GM20431 (cell line): ENCODE measurements around the gene GPD1L.
"Not testable (repeated sequence)": the region's sequence is repeated elsewhere in the genome, so short reads cannot be mapped to it uniquely, and the experiment has no call there.

Experiments used
- in situ Hi-C: fragments of 300-500 bp; cut with MseI, MboI; formaldehyde crosslinking; loops from one replicate; pipeline ENCODE4 v1.15.0; 2020; ENCODE audit warnings: low sequenced_read_pairs; ENCODE audit not compliant: unreplicated experiment

The GPD1L gene

DNA sequence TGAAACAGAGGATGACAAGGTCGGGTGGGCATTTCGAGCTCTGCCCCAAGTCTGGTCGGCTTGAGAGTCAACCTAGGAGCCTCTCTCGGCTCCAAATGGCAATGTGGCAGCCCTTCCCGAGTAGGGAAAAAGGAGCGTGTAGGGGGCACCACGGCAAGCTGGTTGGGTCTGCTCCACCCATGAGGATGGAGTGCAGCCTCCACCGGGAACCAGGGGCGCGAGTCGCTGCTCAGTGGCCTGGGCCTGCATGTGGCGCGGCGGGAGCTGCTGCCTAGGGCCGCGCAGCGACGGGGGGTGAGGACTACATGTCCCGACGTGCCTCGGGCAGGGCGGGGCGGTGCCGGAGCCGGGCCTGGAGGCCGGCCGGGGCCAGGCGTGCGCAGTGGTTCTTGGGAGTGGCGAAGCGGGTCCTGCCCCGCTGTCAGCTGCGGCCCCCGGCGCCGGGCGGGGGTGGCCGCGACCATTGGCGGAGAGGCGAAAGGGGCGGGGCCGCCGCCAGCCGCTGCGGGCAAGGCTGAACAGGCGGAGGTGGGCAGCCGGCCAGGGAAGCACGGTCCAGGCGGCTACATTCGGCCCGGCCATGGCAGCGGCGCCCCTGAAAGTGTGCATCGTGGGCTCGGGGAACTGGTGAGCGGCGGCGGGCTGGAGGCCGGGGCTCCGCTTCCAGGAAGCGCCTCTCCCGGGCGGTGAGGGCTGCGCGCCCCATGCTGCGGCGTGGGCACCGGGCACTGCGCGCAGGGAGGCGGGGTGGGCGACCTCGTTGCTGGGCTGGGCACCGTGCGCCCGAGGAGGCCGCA is at the start of gene GPD1L:
Gene GPD1L, plus strand, starts transcription at position 489 of the 797 bp plus-strand sequence. Its CDS starts 92 bp downstream, at position 581.
- in situ Hi-C loops, result no loop called here

DNA sequence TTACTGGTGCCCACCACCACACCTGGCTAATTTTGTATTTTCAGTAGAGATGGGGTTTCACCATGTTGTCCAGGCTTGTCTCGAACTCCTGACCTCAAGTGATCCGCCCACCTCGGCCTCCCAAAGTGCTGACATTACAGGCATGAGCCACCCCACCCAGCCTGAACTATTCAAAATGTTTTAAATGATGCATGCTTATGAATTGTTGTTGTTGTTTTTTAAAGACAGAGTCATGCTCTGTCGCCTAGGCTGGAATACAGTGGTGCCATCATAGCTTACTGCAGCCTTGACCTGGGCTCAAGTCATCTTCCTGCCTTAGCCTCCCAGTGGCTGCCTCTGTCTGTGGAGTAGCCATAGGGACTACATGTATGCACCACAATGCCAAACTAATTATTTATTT is 48.0 kb upstream of the GPD1L start:
- in situ Hi-C loops, result not testable (repeated sequence)

DNA sequence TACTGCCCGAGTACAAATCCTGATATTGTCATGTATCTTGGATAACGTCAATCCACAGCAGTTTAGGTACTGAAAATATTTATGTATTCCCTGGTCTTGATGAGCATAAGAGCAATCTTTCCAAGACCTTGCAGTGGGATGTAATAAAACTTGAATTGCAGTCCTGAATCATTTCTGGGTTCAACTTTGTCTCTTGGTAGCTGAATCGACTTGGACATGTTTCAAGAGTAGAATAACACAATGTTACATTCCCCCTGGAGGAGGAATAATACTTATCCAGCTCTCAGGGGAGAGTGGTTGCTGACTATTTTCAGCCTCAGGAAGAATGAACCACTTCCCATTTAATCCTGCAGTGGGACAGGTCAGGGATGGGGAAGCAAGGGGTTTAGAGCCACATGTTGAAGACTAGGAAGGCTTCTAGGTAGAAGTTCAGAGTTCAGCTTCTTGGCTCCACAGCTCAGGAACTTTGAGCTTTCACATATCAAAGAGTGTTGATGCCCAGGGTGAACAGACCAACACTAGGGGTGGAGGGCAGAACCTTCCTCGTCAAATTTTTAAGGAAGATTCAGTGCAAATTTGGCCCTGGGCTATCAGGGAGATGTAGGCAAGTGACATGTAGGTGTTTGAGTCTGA is 43.4 kb upstream of the GPD1L start:
- in situ Hi-C loops, result no loop called here

DNA sequence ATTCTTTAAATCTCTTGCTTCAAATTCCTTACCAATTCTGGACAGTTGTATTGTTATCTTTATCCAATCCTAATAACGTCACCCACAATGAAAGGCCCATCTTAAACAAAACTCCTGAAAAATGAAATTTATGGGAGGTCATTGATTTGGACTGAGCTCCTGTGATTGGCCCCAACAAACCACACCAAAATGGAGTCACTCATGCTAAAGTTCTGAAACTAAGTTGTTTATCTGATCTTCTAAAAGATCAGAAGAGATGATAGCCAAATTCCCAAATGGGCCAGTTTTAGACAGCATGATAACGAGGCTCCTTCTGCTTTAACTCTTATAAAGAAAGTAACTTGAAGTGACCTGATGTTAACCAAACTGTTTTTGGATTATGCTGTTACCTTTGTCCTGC is 39.7 kb upstream of the GPD1L start:
- in situ Hi-C loops, result no loop called here

DNA sequence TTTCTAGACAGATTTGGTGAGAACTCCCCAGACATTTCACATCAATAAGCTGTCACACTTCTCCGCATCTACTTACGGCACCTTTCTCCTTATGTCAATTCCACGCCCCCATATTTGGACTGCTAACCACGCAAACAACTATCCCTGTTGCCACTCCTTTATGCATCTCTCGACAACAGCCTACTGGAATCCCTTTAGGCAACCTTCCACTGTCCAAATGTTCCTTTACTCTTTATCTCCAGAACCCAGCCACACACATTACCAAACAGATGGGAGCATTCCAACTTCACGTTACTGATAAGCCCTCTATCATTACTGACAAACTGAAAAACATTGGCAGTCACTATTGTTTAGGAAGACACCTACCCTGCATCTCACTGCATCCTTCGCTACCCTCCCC is 32.2 kb upstream of the GPD1L start:
- in situ Hi-C loops, result not testable (repeated sequence)

GRCh38 chr3:32076566-32076965 is 29.9 kb upstream of the GPD1L start:
- in situ Hi-C loops, result no loop called here

DNA sequence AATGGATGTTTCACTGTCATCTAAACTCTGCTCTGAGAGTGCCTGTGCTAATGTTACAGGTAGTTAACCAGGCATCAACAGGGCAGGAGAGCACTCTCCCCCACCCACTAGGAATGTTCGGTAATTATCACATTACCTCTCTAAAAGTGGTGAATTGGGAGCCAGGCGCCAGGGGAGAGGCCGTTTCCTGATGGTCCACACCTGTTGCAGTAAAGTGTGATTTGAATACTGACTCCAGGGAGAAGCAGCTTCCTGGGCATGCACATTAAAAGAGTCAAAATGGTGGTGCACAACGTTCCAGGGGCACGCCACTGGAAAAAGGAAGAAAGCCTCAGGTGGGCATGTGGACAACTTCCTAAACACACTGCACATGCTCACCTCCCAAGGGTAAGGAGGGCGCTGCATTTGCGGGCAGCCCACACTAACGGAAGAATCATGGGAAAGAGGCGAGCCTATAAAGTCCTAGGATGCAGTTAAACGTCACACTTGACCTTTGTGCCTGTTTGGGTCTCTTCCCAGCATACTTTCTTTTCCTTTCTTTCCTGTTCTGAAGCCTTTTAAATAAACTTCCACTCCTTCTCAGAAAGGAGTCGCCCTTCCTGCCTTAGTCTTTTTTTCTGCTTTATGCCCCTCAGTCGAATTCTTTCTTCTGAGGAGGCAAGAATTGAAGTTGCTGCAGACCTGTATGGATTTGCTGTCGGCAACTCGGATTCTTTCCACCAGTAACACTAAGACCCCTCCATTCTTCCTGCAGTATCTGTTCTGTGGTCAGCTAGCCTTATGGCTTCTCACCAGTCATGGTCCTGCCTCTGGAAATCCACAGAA is 28.9 kb upstream of the GPD1L start:
- in situ Hi-C loops, result no loop called here

GRCh38 chr3:32078085-32078634 is 28.3 kb upstream of the GPD1L start:
- in situ Hi-C loops, result no loop called here

- in situ Hi-C loops, result no loop called here
Measured at GRCh38 chr3:32078864-32079263, 27.6 kb upstream of the GPD1L start.

DNA sequence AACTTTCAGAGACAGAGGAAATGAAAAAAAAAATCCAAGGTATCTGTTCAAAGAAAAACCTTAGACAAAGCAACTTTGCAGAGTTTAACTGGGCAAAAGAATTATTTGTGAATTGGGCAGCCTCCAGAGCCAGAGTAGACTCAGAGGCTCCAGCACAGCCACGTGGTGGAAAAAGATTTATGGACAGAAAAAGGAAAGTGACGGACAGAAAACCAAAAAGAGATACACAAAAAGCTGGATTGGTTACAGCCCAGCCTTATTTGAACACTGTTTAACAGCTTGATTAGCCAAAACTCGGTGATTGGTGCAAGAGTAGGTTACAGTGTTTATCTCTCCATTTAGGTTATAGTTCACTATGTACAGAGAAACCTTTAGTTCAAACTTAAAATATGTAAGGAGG is 23.7 kb upstream of the GPD1L start:
- in situ Hi-C loops, result no loop called here

GRCh38 chr3:32083702-32084270 is 22.6 kb upstream of the GPD1L start:
- in situ Hi-C loops, result no loop called here

GRCh38 chr3:32084870-32085269 is 21.6 kb upstream of the GPD1L start:
- in situ Hi-C loops, result no loop called here

- in situ Hi-C loops, result no loop called here
Measured at GRCh38 chr3:32086464-32086863, 20.0 kb upstream of the GPD1L start.

DNA sequence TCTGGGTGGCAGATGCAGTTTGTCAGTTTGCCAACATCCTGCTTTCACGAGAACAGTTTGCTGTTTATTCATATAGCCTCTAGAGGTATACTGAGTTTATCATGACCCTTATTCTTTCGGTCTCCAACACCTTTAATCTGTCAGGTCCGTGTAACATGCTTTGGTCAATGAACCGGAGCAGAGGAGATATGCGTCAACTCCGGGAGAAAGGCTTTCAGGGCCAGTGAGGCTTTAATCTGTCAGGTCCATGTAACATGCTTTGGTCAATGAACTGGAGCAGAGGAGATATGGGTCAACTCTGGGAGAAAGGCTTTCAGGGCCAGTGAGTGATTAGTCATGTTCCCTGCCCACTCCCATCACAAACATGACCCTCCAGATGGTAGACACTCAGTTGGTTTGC is 16.9 kb upstream of the GPD1L start:
- in situ Hi-C loops, result no loop called here

DNA sequence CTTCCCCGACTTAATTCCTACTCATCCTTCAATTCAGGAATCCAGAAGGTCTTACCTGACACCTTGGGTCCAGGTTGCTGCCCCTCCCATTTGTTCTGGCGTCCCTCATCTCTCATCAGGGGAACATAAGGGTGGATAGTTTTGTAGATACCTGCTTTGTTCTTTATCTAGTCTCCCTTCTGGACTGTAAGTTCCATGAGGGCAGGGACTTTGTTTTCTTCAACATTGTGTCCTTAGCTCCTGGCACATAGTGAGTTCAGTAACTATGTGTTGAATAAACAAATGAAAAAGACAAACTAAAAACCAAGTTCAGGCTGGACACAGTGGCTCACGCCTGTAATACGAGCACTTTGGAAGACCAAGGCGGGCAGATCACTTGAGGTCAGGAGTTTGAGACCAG is 13.2 kb upstream of the GPD1L start:
- in situ Hi-C loops, result no loop called here

DNA sequence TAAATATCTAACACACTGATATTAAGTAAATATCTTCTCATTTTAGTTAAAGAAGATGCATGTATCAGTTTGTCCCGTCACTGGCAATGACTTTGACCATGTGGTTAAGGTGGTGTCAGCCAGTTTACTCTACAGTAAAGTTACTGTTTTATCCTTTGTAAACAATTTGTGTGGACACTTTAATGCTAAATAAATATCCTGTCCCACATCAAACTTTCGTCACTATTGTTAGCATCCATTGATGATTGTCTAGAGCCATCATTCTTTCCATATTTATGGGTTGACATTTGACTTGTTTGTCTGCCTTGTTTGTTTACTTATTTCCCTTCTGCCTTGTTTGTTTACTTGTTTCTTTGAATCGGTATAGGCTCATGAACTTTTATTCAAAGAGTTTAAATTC is 11.0 kb upstream of the GPD1L start:
- in situ Hi-C loops, result no loop called here

GRCh38 chr3:32097768-32098167 is 8.7 kb upstream of the GPD1L start:
- in situ Hi-C loops, result no loop called here

- in situ Hi-C loops, result no loop called here
Measured at GRCh38 chr3:32098528-32098927, 7.9 kb upstream of the GPD1L start.

GRCh38 chr3:32100465-32100864 is 6.0 kb upstream of the GPD1L start:
- in situ Hi-C loops, result no loop called here

DNA sequence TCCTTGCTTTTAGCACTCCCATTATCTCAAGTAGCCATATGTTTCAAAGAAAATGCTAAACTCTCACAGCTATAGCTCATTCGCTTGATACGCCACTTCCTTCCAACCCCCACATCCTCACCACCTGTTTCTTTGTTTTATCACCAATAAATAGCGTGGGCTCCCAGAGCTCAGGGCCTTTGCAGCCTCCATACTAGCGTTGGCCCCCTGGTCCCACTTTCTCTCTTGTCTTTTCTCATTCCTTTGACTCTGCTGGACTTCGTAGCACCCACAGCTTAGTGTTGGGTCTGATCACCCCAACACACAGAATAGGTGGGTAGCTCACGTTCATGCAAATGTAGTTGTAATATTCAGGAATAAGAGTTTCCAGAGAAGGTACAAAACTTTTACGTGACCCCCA is 4.1 kb upstream of the GPD1L start:
- in situ Hi-C loops, result no loop called here
